Thyroid gland (tissue), 4 donors: ENCODE results near the gene IDH3G. TPM values are rescaled to one million over a fixed set of nuclear protein-coding genes. Genes with fewer than 3 reads are reported as not detected.
"Not testable (repeated sequence)": the region's sequence is repeated elsewhere in the genome, so short reads cannot be mapped to it uniquely, and the experiment has no call there.

Source experiments
- DNase-seq, 2 donors: peaks; one replicate each; pipeline ENCODE4 v3.0.0-alpha.2; 2019
- H3K27ac ChIP-seq, 3 donors: fragments of 200-600 bp; sonication (generic); 1 replicate in 2 of 3; 2 replicates in 1 of 3; pipeline ENCODE4 v1.5.1; 2016 to 2019; ENCODE audit warnings: mild to moderate bottlenecking in 1 of 3, moderate library complexity in 1 of 3
- H3K27me3 ChIP-seq: fragments of 200-600 bp; sonication (generic); one replicate; pipeline ENCODE4 v1.5.1; 2019
- H3K36me3 ChIP-seq, 2 donors: fragments of 200-600 bp; sonication (generic); one replicate each; pipeline ENCODE4 v1.5.1; 2016 to 2019
- H3K4me1 ChIP-seq, 2 donors: fragments of 200-600 bp; sonication (generic); one replicate each; pipeline ENCODE4 v1.5.1; 2017 to 2019
- H3K4me3 ChIP-seq, 3 donors: fragments of 200-600 bp; sonication (generic); replicated peaks in 1 of 3; 1 replicate in 2 of 3; 2 replicates in 1 of 3; pipeline ENCODE4 v1.5.1; 2016; ENCODE audit warnings: mild to moderate bottlenecking in 1 of 3
- H3K9me3 ChIP-seq: fragments of 200-600 bp; sonication (generic); one replicate; pipeline ENCODE4 v1.5.1; 2017
- POLR2A ChIP-seq, 2 donors: fragments of 450-650 bp; IDR thresholded peaks; one replicate each; pipeline ENCODE4 v1.6.1; 2017; ENCODE audit warnings: antibody characterized with exemption in 2 of 2, mild to moderate bottlenecking in 2 of 2, moderate library complexity in 1 of 2
- WGBS, 2 donors: methylation state at CpG; one replicate each; pipeline ENCODE4 v1.1.5; 2017; 5-methylcytosine and 5-hydroxymethylcytosine counted together
- intact Hi-C: fragments of 100-400 bp; cut with DNase I; formaldehyde crosslinking; loops from one replicate; pipeline ENCODE4 v1.15.1; 2023
- total RNA-seq, 4 donors: library from RNA; depleted of rRNA; stranded (reverse); fragments of >200 nt; gene quantifications; one replicate each; pipeline ENCODE4 v1.2.3, GENCODE V29; 2016
- TF ChIP-seq, protein P1 (sequence below), 6 experiments: fragments of 200-600 bp in 3 of 6; fragments of 450-650 bp in 3 of 6; sonication (generic) in 3 of 6; IDR thresholded peaks; one replicate each; pipeline ENCODE4 v1.5.1; 2016 to 2019; ENCODE audit warnings: antibody characterized with exemption in 6 of 6, mild to moderate bottlenecking in 2 of 6, inconsistent platforms in 1 of 6, moderate library complexity in 1 of 6

IDH3G gene
- total RNA-seq, 4 donors from 2014 or later = 77.7 to 148 (median 115) TPM

DNA sequence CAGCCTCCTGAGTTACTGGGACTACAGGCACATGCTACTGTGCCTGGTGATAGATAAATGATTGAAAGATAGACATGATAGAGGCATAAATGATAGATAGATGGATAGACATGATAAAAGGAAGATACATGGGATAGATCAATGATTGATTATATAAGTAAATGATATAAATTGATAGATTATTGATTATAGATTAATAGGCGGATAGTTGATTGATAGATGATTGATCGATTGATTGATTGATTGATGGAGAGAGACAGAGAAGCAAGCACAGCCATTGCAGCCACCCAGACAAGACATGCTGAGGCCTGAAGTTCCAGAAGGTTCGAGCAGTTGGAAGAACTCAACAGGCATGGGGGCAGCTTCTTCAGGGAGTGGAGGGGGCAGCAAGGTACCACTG lies 47.8 kb downstream of the IDH3G start:
- 71 to 90% methylated on average over 3 of the region's 3 CpGs for WGBS, 2 donors
- intact Hi-C loops = no loop called here
- H3K36me3 ChIP-seq = no peaks in the 10 kb centered on the region

DNA sequence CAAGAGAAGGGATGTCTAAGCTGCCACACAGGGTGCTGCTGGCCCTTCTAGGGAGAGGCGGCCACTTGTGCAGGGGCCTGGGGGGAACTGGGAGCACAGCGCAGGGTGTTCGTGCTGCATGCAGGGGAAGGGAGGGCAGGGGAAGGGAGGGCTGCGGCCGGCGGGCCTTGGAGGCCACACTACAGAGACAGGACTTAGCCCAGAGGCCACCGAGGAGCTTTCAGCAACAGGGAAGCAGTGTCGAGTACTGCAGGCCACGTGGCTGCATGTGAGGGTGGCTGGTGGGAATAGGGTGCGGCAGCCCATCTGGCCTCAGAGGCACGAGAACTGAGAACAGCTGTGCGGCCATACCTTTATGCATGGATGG lies 49.1 kb downstream of the IDH3G start:
- H3K4me3 ChIP-seq, intact Hi-C loops, H3K27ac ChIP-seq, H3K9me3 ChIP-seq, H3K27me3 ChIP-seq, H3K36me3 ChIP-seq, H3K4me1 ChIP-seq, DNase-seq: not testable (repeated sequence)
- WGBS, 2 donors = 20 to 22% methylated on average over 2 to 4 of the region's 12 CpGs

More for the DNA sequence above, 47.8 kb downstream of the IDH3G start:
- Histone ChIP-seq H3K9me3 (no peaks in the 10 kb centered on the region), H3K4me3 (no peak overlapping the region), H3K27ac (no peak overlapping the region), H3K4me1 (peaks cover 0 to 4% of the 10 kb centered on the region in 2 donors), H3K27me3 (no peaks in the 10 kb centered on the region)
- no peak for DNase-seq
- TF ChIP-seq, protein P1, sequence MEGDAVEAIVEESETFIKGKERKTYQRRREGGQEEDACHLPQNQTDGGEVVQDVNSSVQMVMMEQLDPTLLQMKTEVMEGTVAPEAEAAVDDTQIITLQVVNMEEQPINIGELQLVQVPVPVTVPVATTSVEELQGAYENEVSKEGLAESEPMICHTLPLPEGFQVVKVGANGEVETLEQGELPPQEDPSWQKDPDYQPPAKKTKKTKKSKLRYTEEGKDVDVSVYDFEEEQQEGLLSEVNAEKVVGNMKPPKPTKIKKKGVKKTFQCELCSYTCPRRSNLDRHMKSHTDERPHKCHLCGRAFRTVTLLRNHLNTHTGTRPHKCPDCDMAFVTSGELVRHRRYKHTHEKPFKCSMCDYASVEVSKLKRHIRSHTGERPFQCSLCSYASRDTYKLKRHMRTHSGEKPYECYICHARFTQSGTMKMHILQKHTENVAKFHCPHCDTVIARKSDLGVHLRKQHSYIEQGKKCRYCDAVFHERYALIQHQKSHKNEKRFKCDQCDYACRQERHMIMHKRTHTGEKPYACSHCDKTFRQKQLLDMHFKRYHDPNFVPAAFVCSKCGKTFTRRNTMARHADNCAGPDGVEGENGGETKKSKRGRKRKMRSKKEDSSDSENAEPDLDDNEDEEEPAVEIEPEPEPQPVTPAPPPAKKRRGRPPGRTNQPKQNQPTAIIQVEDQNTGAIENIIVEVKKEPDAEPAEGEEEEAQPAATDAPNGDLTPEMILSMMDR (IDR thresholded peaks at IDR 0.05) = no peak
- no peak for TF ChIP-seq POLR2A (IDR thresholded peaks at IDR 0.05)

DNA sequence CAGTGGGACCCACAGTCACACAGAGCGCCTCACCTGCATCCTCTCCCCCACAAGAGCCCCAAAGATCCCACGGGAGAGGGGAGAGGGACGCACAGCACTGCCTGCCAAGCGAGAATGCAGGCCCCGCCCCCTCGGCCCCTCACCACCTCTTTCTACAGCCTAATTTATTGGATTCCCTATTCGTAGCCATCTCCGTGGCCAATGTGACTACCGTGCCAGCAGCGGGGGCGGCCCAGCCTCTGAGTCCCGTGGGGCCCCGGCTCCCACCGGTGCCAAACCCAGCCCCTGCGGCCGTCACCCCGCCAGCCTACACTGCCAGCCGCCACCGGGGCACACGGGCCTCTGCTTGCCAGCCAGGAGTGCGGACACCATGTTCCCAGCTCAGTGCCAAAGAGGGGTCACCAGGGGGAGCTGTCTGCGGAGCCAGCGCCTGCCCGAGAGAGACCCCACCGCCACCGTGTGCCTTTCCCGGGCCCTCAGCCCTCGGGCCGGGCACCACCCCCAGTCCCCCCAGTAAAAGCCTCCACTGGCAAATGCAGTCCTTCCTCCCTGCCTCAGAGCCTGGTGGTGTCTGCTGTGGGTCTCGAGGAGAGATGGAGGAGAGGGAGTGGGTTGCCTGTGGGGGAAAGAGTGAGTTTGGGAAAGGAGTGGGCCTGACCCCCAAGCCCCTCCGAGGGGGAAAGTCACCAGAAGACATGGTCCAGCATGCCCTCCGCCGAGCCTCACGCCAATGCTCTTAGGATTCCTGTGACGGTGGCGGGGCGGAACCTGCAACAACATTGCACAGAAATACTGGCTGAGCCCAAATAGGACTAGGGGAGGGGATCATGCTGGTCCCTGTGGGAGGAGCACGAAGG lies 49.7 kb downstream of the IDH3G start:
- Histone ChIP-seq H3K4me1 (peaks cover 0 to 4% of the 10 kb centered on the region in 2 donors), H3K27ac (no peak overlapping the region), H3K4me3 (no peak overlapping the region), H3K27me3 (no peaks in the 10 kb centered on the region), H3K9me3 (no peaks in the 10 kb centered on the region), H3K36me3 (no peaks in the 10 kb centered on the region)
- WGBS, 2 donors = 10 to 26% methylated on average over 7 to 10 of the region's 38 CpGs
- intact Hi-C loops = no loop called here
- DNase-seq = peak; percentile 31 to 38
- TF ChIP-seq, protein P1 (IDR thresholded peaks at IDR 0.05) = no peak
- no peak for TF ChIP-seq POLR2A (IDR thresholded peaks at IDR 0.05)

DNA sequence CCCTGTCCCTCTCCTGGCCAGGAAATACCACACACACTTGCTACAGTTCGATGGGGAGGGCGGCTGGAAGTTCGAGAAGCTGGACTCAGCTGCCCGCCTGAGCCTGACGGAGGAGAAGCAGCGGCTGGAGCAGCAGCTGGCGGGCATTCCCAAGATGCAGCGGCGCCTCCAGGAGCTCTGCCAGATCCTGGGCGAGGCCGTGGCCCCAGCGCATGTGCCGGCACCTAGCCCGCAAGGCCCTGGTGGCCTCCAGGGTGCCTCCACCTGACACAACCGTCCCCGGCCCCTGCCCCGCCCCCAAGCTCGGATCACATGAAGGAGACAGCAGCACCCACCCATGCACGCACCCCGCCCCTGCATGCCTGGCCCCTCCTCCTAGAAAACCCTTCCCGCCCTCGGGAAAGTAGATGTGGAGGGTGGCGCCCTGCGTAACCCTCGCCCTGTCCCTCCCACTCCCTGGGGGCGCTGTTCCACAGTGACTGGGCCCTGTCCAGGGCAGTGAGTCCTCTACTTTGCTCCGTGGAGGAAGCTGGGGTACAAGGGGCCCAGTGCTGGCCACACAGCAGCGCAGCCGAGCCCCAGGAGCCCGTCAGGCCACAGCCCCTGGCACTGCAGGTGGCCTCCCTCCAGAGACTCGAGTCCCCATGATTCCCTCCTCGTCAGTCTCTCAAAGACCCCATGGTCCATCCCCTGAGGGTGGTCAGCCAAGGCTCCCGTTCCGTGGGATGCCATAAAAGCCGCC lies 50.5 kb downstream of the IDH3G start:
- peak; percentile 72 to 82 for DNase-seq
- H3K27me3 ChIP-seq, H3K27ac ChIP-seq, H3K36me3 ChIP-seq, H3K4me1 ChIP-seq, H3K4me3 ChIP-seq, H3K9me3 ChIP-seq, intact Hi-C loops: not testable (repeated sequence)
- WGBS, 2 donors = 0% methylated on average over 2 of the region's 35 CpGs; no CpG with 5 or more reads in 1 of the 2 donors
- TF ChIP-seq POLR2A (IDR thresholded peaks at IDR 0.05) = peak in 1 of 2 donors; percentile 20

DNA sequence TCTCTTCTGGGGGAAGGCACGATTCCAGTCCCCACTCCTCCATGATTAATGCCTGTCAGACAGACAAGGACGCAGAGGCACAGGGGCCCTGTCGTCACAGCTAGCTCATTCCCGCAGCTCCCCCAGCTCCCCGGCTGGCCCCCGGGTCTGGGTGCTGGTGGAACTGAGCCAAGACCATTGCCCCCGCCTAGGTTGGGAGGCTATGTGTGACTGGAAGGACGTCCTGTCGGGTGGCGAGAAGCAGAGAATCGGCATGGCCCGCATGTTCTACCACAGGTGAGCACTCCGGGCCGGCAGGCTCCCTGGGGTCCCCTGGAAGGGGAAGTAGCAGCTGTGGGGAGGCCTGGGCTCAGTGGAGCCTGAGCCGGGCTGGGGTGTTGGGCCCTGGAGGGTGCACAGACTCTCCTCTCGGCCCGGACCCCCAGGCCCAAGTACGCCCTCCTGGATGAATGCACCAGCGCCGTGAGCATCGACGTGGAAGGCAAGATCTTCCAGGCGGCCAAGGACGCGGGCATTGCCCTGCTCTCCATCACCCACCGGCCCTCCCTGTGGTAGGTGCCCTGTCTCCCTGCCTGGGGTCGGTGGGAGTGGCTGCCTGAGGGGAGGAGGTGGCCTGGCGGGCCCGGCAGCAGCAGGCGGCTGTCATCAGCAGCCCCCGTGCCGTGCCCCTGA lies 51.2 kb downstream of the IDH3G start:
- H3K4me3 ChIP-seq, H3K9me3 ChIP-seq, DNase-seq, intact Hi-C loops, H3K27me3 ChIP-seq, H3K27ac ChIP-seq, H3K4me1 ChIP-seq, H3K36me3 ChIP-seq: not testable (repeated sequence)
- WGBS, 2 donors = 80 to 85% methylated on average over 1 to 9 of the region's 32 CpGs

DNA sequence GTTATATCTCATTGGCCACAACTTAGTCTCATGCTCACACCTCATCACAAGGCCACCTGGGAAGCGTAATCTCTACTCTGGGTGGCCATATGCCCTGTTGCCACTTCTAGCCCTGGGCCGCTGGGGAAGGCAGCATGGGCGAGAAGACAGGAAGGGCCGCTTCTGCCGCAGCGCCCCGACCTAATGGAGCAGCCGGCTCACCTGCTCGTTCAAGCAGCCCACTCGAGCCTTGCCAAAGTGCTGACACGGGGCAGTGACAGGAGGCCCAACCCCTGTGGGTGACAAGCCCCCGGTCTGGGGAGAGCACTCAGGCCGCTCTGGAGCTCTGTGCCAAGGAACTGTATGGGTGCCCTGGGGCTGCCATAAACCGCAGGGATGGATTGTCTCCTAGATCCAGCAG lies 52.1 kb downstream of the IDH3G start:
- H3K36me3 ChIP-seq, H3K27me3 ChIP-seq, H3K27ac ChIP-seq, H3K4me1 ChIP-seq, intact Hi-C loops, H3K9me3 ChIP-seq, DNase-seq, H3K4me3 ChIP-seq: not testable (repeated sequence)
- 100% methylated on average over 1 of the region's 14 CpGs for WGBS, 2 donors
